ENCODE measurements around the gene CDRT15. TPM values are rescaled to one million over a fixed set of nuclear protein-coding genes. Genes with fewer than 3 reads are reported as not detected.
"Not testable (repeated sequence)": the region's sequence is repeated elsewhere in the genome, so short reads cannot be mapped to it uniquely, and the experiment has no call there.

Gene CDRT15
- total and polyA plus RNA-seq, 2 donors: not detected

GRCh38 chr17:14203388-14203787, 33.3 kb downstream of the CDRT15 start:
- no peak for DNase-seq (ENCODE audit: extremely low spot score)
- Histone ChIP-seq H3K4me3 (ENCODE audit: low read depth, low read length) (no peak overlapping the region), H3K4me1 (ENCODE audit: insufficient read depth) (peaks cover 2% of the 10 kb centered on the region), H3K36me3 (ENCODE audit: insufficient read depth) (no peaks in the 10 kb centered on the region), H3K27ac (ENCODE audit: low read depth) (no peak overlapping the region)
- WGBS: 88% methylated on average over 3 of the region's 3 CpGs

- Histone ChIP-seq H3K36me3 (ENCODE audit: insufficient read depth) (no peaks in the 10 kb centered on the region), H3K27ac (ENCODE audit: low read depth) (no peak overlapping the region), H3K4me3 (ENCODE audit: low read depth, low read length) (no peak overlapping the region), H3K4me1 (ENCODE audit: insufficient read depth) (peaks cover 2% of the 10 kb centered on the region)
- no peak for DNase-seq (ENCODE audit: extremely low spot score)
- WGBS: 95% methylated on average over 10 of the region's 10 CpGs
These were observed 34.1 kb downstream of the CDRT15 start for GRCh38 chr17:14202388-14203166.

- no peak overlapping the region for H3K4me3 ChIP-seq (ENCODE audit: low read depth, low read length)
- peaks cover 2% of the 10 kb centered on the region for H3K4me1 ChIP-seq (ENCODE audit: insufficient read depth)
- no peak overlapping the region for H3K27ac ChIP-seq (ENCODE audit: low read depth)
- WGBS: 96% methylated on average over 4 of the region's 4 CpGs
- no peak for DNase-seq (ENCODE audit: extremely low spot score)
- H3K36me3 ChIP-seq (ENCODE audit: insufficient read depth): no peaks in the 10 kb centered on the region
These were observed 34.7 kb downstream of the CDRT15 start for GRCh38 chr17:14201988-14202380.

GRCh38 chr17:14201021-14201987, 35.4 kb downstream of the CDRT15 start:
- DNase-seq (ENCODE audit: extremely low spot score): no peak
- H3K36me3 ChIP-seq (ENCODE audit: insufficient read depth): no peaks in the 10 kb centered on the region
- no peak overlapping the region for H3K27ac ChIP-seq (ENCODE audit: low read depth)
- H3K4me1 ChIP-seq (ENCODE audit: insufficient read depth): peaks cover 2% of the 10 kb centered on the region
- no peak overlapping the region for H3K4me3 ChIP-seq (ENCODE audit: low read depth, low read length)
- 56% methylated on average over 10 of the region's 10 CpGs for WGBS

- DNase-seq (ENCODE audit: extremely low spot score): no peak
- Histone ChIP-seq H3K27ac (ENCODE audit: low read depth) (no peak overlapping the region), H3K4me3 (ENCODE audit: low read depth, low read length) (no peak overlapping the region), H3K4me1 (ENCODE audit: insufficient read depth) (peaks cover 2% of the 10 kb centered on the region), H3K36me3 (ENCODE audit: insufficient read depth) (no peaks in the 10 kb centered on the region)
- 92% methylated on average over 4 of the region's 4 CpGs for WGBS
These were observed 36.3 kb downstream of the CDRT15 start for GRCh38 chr17:14200354-14200753.

- Histone ChIP-seq H3K27ac (ENCODE audit: low read depth) (no peak overlapping the region), H3K4me1 (ENCODE audit: insufficient read depth) (peaks cover 2% of the 10 kb centered on the region), H3K36me3 (ENCODE audit: insufficient read depth) (no peaks in the 10 kb centered on the region), H3K4me3 (ENCODE audit: low read depth, low read length) (no peak overlapping the region)
- DNase-seq (ENCODE audit: extremely low spot score): no peak
- WGBS: 97% methylated on average over 5 of the region's 5 CpGs
These were observed 37.1 kb downstream of the CDRT15 start for GRCh38 chr17:14199601-14200000.

GRCh38 chr17:14198575-14198974, 38.1 kb downstream of the CDRT15 start:
- 89% methylated on average over 4 of the region's 4 CpGs for WGBS
- Histone ChIP-seq H3K27ac (ENCODE audit: low read depth) (no peak overlapping the region), H3K4me1 (ENCODE audit: insufficient read depth) (peaks cover 2% of the 10 kb centered on the region), H3K4me3 (ENCODE audit: low read depth, low read length) (no peak overlapping the region), H3K36me3 (ENCODE audit: insufficient read depth) (no peaks in the 10 kb centered on the region)
- DNase-seq (ENCODE audit: extremely low spot score): no peak

GRCh38 chr17:14198013-14198412, 38.6 kb downstream of the CDRT15 start:
- no peak for DNase-seq (ENCODE audit: extremely low spot score)
- Histone ChIP-seq H3K4me3 (ENCODE audit: low read depth, low read length) (no peak overlapping the region), H3K36me3 (ENCODE audit: insufficient read depth) (no peaks in the 10 kb centered on the region), H3K4me1 (ENCODE audit: insufficient read depth) (peaks cover 2% of the 10 kb centered on the region), H3K27ac (ENCODE audit: low read depth) (no peak overlapping the region)
- 46% methylated on average over 6 of the region's 6 CpGs for WGBS

GRCh38 chr17:14197586-14197985, 39.1 kb downstream of the CDRT15 start:
- 40% methylated on average over 4 of the region's 4 CpGs for WGBS
- Histone ChIP-seq H3K4me3 (ENCODE audit: low read depth, low read length) (no peak overlapping the region), H3K27ac (ENCODE audit: low read depth) (no peak overlapping the region), H3K36me3 (ENCODE audit: insufficient read depth) (no peaks in the 10 kb centered on the region), H3K4me1 (ENCODE audit: insufficient read depth) (peaks cover 2% of the 10 kb centered on the region)
- no peak for DNase-seq (ENCODE audit: extremely low spot score)

GRCh38 chr17:14197057-14197456, 39.6 kb downstream of the CDRT15 start:
- Histone ChIP-seq H3K27ac (ENCODE audit: low read depth) (no peak overlapping the region), H3K36me3 (ENCODE audit: insufficient read depth) (no peaks in the 10 kb centered on the region)
- WGBS: 97% methylated on average over 2 of the region's 2 CpGs

GRCh38 chr17:14196377-14196997, 40.2 kb downstream of the CDRT15 start:
- no peak overlapping the region for H3K4me3 ChIP-seq (ENCODE audit: low read depth, low read length)
- no peaks in the 10 kb centered on the region for H3K4me1 ChIP-seq (ENCODE audit: insufficient read depth)
- no peak for DNase-seq (ENCODE audit: extremely low spot score)
- H3K27ac ChIP-seq (ENCODE audit: low read depth): no peak overlapping the region
- H3K36me3 ChIP-seq (ENCODE audit: insufficient read depth): no peaks in the 10 kb centered on the region
- 84% methylated on average over 4 of the region's 4 CpGs for whole genome bisulfite sequencing

More at GRCh38 chr17:14197057-14197456, 39.6 kb downstream of the CDRT15 start:
- no peak for DNase-seq (ENCODE audit: extremely low spot score)
- no peak overlapping the region for H3K4me3 ChIP-seq (ENCODE audit: low read depth, low read length)
- H3K4me1 ChIP-seq (ENCODE audit: insufficient read depth): peaks cover 2% of the 10 kb centered on the region

- not testable (repeated sequence) for H3K4me3 ChIP-seq (ENCODE audit: low read depth, low read length)
- WGBS: 83% methylated on average over 12 of the region's 13 CpGs
These were observed 43.9 kb downstream of the CDRT15 start for GRCh38 chr17:14192636-14193344.

GRCh38 chr17:14192039-14192438, 44.6 kb downstream of the CDRT15 start:
- not testable (repeated sequence) for H3K4me3 ChIP-seq (ENCODE audit: low read depth, low read length); DNase-seq (ENCODE audit: extremely low spot score); H3K4me1 ChIP-seq (ENCODE audit: insufficient read depth); H3K27ac ChIP-seq (ENCODE audit: low read depth); H3K36me3 ChIP-seq (ENCODE audit: insufficient read depth)
- whole genome bisulfite sequencing: 93% methylated on average over 11 of the region's 11 CpGs

More at GRCh38 chr17:14192636-14193344, 43.9 kb downstream of the CDRT15 start:
- not testable (repeated sequence) for H3K4me1 ChIP-seq (ENCODE audit: insufficient read depth); H3K36me3 ChIP-seq (ENCODE audit: insufficient read depth); DNase-seq (ENCODE audit: extremely low spot score); H3K27ac ChIP-seq (ENCODE audit: low read depth)

Data from urinary bladder (tissue), 4 donors.